Measurements from ENCODE around the gene PLEKHA4.

GRCh38 chr19:48918071-48918470 is 49.7 kb upstream of the PLEKHA4 start:
- TF ChIP-seq CTCF (IDR thresholded peaks at IDR 0.05): no peak
- no peak for TF ChIP-seq EZH2 (IDR thresholded peaks at IDR 0.05; ENCODE audit: borderline replicate concordance, insufficient read depth, low read depth, low read length, poor library complexity, severe bottlenecking)
